Lower lobe of right lung (tissue), 2 donors: Measurements from ENCODE around the gene XDH. TPM values are rescaled to one million over a fixed set of nuclear protein-coding genes. Genes with fewer than 3 reads are reported as not detected.

Experiments
- ATAC-seq, 2 donors: fragments of 200-7000 bp; cut with Tn5 transposase; one replicate each; pipeline ENCODE4 v1.9.1; 2020 to 2022; ENCODE audit warnings: mild to moderate bottlenecking in 2 of 2, moderate library complexity in 2 of 2
- DNase-seq: peaks from one replicate; pipeline ENCODE4 v3.0.0-alpha.2; 2020
- H3K27ac ChIP-seq: fragments of 200-600 bp; one replicate; pipeline ENCODE4 v1.8.0; 2022
- H3K27me3 ChIP-seq: fragments of 200-600 bp; one replicate; pipeline ENCODE4 v1.8.0; 2022; ENCODE audit warnings: low read depth
- H3K36me3 ChIP-seq: fragments of 200-600 bp; one replicate; pipeline ENCODE4 v1.8.0; 2022; ENCODE audit warnings: mild to moderate bottlenecking
- H3K4me1 ChIP-seq: fragments of 200-600 bp; one replicate; pipeline ENCODE4 v1.8.0; 2022
- H3K4me3 ChIP-seq: fragments of 200-600 bp; one replicate; pipeline ENCODE4 v1.8.0; 2022; ENCODE audit warnings: mild to moderate bottlenecking
- H3K9me3 ChIP-seq: fragments of 200-600 bp; one replicate; pipeline ENCODE4 v1.8.0; 2022
- CTCF ChIP-seq: fragments of 200-600 bp; IDR thresholded peaks from one replicate; pipeline ENCODE4 v1.8.0; 2022; ENCODE audit warnings: antibody characterized with exemption, mild to moderate bottlenecking
- intact Hi-C: fragments of 100-400 bp; cut with DNase I; formaldehyde crosslinking; loops from one replicate; pipeline ENCODE4 v1.11.0; 2022
- total RNA-seq: library from RNA; stranded (reverse); fragmentation: NEBNext Ultra II Directional; extraction: Animal tissue kit (Norgen Biotek cat#: 25700); gene quantifications from one replicate; pipeline ENCODE4 v1.2.1, GENCODE V29; 2021
- donor health status: DM: no; HTN: yes; CAD: no; lungs with severe emphysema.

The XDH gene
- total RNA-seq, 1 donor from 2014 or later: 0.27 TPM

- no peak for DNase-seq
- H3K27me3 ChIP-seq: no peaks in the 10 kb centered on the region
- H3K27ac ChIP-seq: no peak overlapping the region
- no peak for TF ChIP-seq CTCF
- no peaks in the 10 kb centered on the region for H3K36me3 ChIP-seq
- no peaks in the 10 kb centered on the region for H3K9me3 ChIP-seq
- H3K4me1 ChIP-seq: no peaks in the 10 kb centered on the region
- no peak overlapping the region for H3K4me3 ChIP-seq
- no peak for ATAC-seq
- intact Hi-C loops: no loop called here
Observed at GRCh38 chr2:31384351-31384750, 30.2 kb downstream of the XDH start.

- H3K36me3 ChIP-seq: no peaks in the 10 kb centered on the region
- no peak for ATAC-seq
- no peak for TF ChIP-seq CTCF
- DNase-seq: no peak
- no peak overlapping the region for H3K4me3 ChIP-seq
- intact Hi-C loops: no loop called here
- no peak overlapping the region for H3K27ac ChIP-seq
- no peaks in the 10 kb centered on the region for H3K9me3 ChIP-seq
- H3K4me1 ChIP-seq: no peaks in the 10 kb centered on the region
- H3K27me3 ChIP-seq: no peaks in the 10 kb centered on the region
Observed at GRCh38 chr2:31383471-31384153, 30.9 kb downstream of the XDH start.

GRCh38 chr2:31382452-31383120 lies 32.0 kb downstream of the XDH start:
- Histone ChIP-seq H3K9me3 (no peaks in the 10 kb centered on the region), H3K4me1 (no peaks in the 10 kb centered on the region), H3K36me3 (no peaks in the 10 kb centered on the region), H3K27ac (no peak overlapping the region), H3K4me3 (no peak overlapping the region), H3K27me3 (no peaks in the 10 kb centered on the region)
- DNase-seq (no peak), ATAC-seq (no peak)
- intact Hi-C loops: no loop called here
- no peak for TF ChIP-seq CTCF

- no peaks in the 10 kb centered on the region for H3K4me1 ChIP-seq
- no peaks in the 10 kb centered on the region for H3K9me3 ChIP-seq
- DNase-seq (no peak), ATAC-seq (no peak)
- no peaks in the 10 kb centered on the region for H3K36me3 ChIP-seq
- TF ChIP-seq CTCF: no peak
- no peak overlapping the region for H3K4me3 ChIP-seq
- H3K27me3 ChIP-seq: no peaks in the 10 kb centered on the region
- intact Hi-C loops: no loop called here
- H3K27ac ChIP-seq: no peak overlapping the region
Observed at GRCh38 chr2:31381601-31382000, 32.9 kb downstream of the XDH start.

GRCh38 chr2:31380243-31380642 lies 34.3 kb downstream of the XDH start:
- ATAC-seq (no peak), DNase-seq (no peak)
- no peaks in the 10 kb centered on the region for H3K27me3 ChIP-seq
- no peaks in the 10 kb centered on the region for H3K36me3 ChIP-seq
- intact Hi-C loops: no loop called here
- TF ChIP-seq CTCF: no peak
- no peak overlapping the region for H3K4me3 ChIP-seq
- H3K27ac ChIP-seq: no peak overlapping the region
- H3K4me1 ChIP-seq: no peaks in the 10 kb centered on the region
- no peaks in the 10 kb centered on the region for H3K9me3 ChIP-seq
